ENCODE data around the gene FBXO2.

- TF ChIP-seq POLR2AphosphoS5 (IDR thresholded peaks at IDR 0.05; ENCODE audit: borderline replicate concordance, low read depth, low read length) (no peak), EZH2 (IDR thresholded peaks at IDR 0.05) (no peak), FOXP2 (optimal IDR thresholded peaks at IDR 0.05; ENCODE audit: control extremely low read depth, extremely low read length, insufficient read depth) (no peak)
These were observed 430 bp downstream of the FBXO2 start for GRCh38 chr1:11653861-11654136.
